Measurements from ENCODE around the gene CABP2. TPM values are rescaled to one million over a fixed set of nuclear protein-coding genes. Genes with fewer than 3 reads are reported as not detected.

Gene CABP2
- total and polyA plus RNA-seq, 10 of the 15 experiments (the other 5 are each of a cell fraction or from before 2014, with no cell fraction given), result not detected

- peaks cover 7% of the 10 kb centered on the region; the same call in 2 of the 3 replicates for H3K9me3 ChIP-seq (replicated peaks; ENCODE audit: control insufficient read depth, insufficient read depth, low read length)
- H3K79me2 ChIP-seq (ENCODE audit: control insufficient read depth, insufficient read depth, low read length), result no peaks in the 10 kb centered on the region
- H3K36me3 ChIP-seq (ENCODE audit: control insufficient read depth in 2 of 2, insufficient read depth in 2 of 2, low read length in 1 of 2), result no peaks in the 10 kb centered on the region
- H4K20me1 ChIP-seq (ENCODE audit: control insufficient read depth, insufficient read depth), result no peaks in the 10 kb centered on the region
- no peak overlapping the region for H3K27ac ChIP-seq (ENCODE audit: control insufficient read depth, insufficient read depth)
- no peak for FAIRE-seq
- SMC1A ChIA-PET (ENCODE audit: uncharacterized antibody, unreplicated experiment), result no interaction called here
- no peaks in the 10 kb centered on the region for H3K4me1 ChIP-seq (ENCODE audit: control insufficient read depth, insufficient read depth, low read length)
- POLR2A ChIA-PET, result no interaction called here
- RAD21 ChIA-PET (ENCODE audit: unreplicated experiment), result no interaction called here
- no peak for ATAC-seq
- no peak overlapping the region for H3K4me3 ChIP-seq
- no TSS peak for BruUV-seq (replicated peaks)
- no peak overlapping the region for H2AFZ ChIP-seq (ENCODE audit: control insufficient read depth, low read depth, low read length)
- CTCF ChIA-PET, result interaction anchor here (0.6 kb wide), 1 partner anchor 297 kb away, joined by 3 read pairs; no protein-coding TSS in a partner anchor
- WGBS (ENCODE audit: insufficient coverage, insufficient replicate concordance, low lambda C conversion rate, missing lambda C conversion rate), result 47% methylated on average over 6 of the region's 6 CpGs
- no peak overlapping the region for H3K4me2 ChIP-seq (ENCODE audit: control insufficient read depth, insufficient read depth)
- in situ Hi-C loops (cut with MboI), result no loop called here
- no peak for DNase-seq (ENCODE audit: low read depth, low spot score)
- H3K27me3 ChIP-seq (replicated peaks in 1 of 2; ENCODE audit: control insufficient read depth in 2 of 2, insufficient read depth in 2 of 2, low read length in 1 of 2), result no peaks in the 10 kb centered on the region; a peak in 1 of 4 replicates
- intact Hi-C loops (cut with micrococcal nuclease; ENCODE audit: unreplicated experiment), result no loop called here
- TF ChIP-seq BCL11A (IDR thresholded peaks at IDR 0.05; ENCODE audit: low read depth, low read length) (no peak), NFYA (IDR thresholded peaks at IDR 0.05; ENCODE audit: borderline replicate concordance, low read depth, low read length) (no peak), KLF5 (IDR thresholded peaks at IDR 0.05; ENCODE audit: partially characterized antibody) (no peak), ZZZ3 (IDR thresholded peaks at IDR 0.05; ENCODE audit: control insufficient read depth, insufficient read length, low read depth) (no peak), ATF7 (IDR thresholded peaks at IDR 0.05; ENCODE audit: low read depth) (no peak), ZNF24 (IDR thresholded peaks at IDR 0.05) (no peak), POLR2AphosphoS5 (IDR thresholded peaks at IDR 0.05; ENCODE audit: low read length) (no peak)
- TF ChIP-seq, protein P1, sequence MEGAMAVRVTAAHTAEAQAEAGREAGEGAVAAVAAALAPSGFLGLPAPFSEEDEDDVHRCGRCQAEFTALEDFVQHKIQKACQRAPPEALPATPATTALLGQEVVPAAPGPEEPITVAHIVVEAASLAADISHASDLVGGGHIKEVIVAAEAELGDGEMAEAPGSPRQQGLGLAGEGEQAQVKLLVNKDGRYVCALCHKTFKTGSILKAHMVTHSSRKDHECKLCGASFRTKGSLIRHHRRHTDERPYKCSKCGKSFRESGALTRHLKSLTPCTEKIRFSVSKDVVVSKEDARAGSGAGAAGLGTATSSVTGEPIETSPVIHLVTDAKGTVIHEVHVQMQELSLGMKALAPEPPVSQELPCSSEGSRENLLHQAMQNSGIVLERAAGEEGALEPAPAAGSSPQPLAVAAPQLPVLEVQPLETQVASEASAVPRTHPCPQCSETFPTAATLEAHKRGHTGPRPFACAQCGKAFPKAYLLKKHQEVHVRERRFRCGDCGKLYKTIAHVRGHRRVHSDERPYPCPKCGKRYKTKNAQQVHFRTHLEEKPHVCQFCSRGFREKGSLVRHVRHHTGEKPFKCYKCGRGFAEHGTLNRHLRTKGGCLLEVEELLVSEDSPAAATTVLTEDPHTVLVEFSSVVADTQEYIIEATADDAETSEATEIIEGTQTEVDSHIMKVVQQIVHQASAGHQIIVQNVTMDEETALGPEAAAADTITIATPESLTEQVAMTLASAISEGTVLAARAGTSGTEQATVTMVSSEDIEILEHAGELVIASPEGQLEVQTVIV (IDR thresholded peaks at IDR 0.05; ENCODE audit: borderline replicate concordance, partially characterized antibody), result no peak
- no peak overlapping the region for H3K9ac ChIP-seq (ENCODE audit: control insufficient read depth, insufficient read depth, low read length)
Observed at GRCh38 chr11:67538306-67538705, 15.1 kb upstream of the CABP2 start.
